ENCODE results near the gene EIF3A.

- TF ChIP-seq POLR2A (IDR thresholded peaks at IDR 0.05) (no peak), CTCF (IDR thresholded peaks at IDR 0.05) (no peak)
Measured at GRCh38 chr10:119095640-119096039, 15.0 kb upstream of the EIF3A start.

All from prostate gland (tissue), 2 donors.